AG20443 (cell line): ENCODE measurements around the gene USP31.
A peak's percentile ranks its signal among the peaks of the same experiment; 100 is the strongest.

ENCODE experiments used
- DNase-seq: peaks from one replicate; pipeline ENCODE4 v3.0.0; 2012; ENCODE audit warnings: low spot score, mixed read lengths

The USP31 gene

GRCh38 chr16:23132775-23133463 lies 16.3 kb downstream of the USP31 start:
- DNase-seq = peak; percentile 41

DNA sequence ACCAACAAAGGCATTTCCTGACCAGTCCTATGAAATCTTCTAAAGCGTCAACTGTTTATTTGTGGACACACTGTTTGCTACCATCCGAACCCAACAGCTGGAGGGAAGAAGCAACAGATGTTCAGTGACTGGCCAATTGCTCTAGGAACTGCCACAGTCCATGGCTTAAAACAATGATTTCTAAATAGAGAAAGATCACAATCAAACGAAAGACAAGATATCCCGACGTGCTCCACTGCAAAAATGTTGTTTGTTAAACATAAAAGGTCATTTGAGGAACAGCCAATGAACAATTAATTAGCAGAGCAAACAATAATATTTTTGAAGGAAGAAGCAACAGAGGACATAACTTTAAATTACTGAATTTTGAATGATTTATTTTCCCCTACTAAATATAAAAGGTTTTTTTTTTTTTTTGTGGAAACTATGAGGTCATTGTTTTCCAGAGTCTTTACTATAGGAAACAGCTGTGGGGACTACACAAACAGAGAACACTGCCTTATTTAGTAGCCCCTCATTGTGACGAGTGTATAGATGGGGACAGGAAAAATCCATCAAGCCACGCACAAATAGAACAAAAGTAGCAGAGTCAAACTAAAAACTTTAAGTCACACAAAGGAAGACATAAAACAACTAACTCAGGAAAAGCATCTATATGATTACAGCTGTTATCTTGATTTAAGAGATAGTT lies 17.2 kb downstream of the USP31 start:
- DNase-seq = no peak

DNA sequence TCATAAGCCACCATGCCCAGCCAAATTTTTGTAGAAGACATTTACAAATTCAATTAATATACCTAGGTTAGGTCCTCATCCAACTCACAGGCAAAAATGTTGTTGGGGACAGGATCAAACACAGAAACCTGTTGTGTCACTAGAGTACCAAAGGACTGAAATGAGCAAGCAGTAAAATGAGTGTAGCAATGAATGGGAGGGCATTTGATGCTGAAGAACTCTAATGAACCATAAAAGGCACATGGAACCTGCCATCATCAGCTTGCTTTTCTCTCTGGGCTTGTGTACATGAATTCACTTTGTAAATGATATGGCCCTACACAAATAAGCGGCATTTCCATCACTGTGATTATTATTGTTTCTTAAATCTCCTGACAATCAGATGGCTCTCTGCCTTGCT lies 17.8 kb downstream of the USP31 start:
- DNase-seq = no peak

GRCh38 chr16:23131036-23131435 lies 18.2 kb downstream of the USP31 start:
- no peak for DNase-seq

- no peak for DNase-seq
Observed at GRCh38 chr16:23129686-23130085, 19.6 kb downstream of the USP31 start.

GRCh38 chr16:23128056-23128455 lies 21.2 kb downstream of the USP31 start:
- DNase-seq = peak; percentile 18

GRCh38 chr16:23125277-23125676 lies 24.0 kb downstream of the USP31 start:
- DNase-seq = no peak

DNA sequence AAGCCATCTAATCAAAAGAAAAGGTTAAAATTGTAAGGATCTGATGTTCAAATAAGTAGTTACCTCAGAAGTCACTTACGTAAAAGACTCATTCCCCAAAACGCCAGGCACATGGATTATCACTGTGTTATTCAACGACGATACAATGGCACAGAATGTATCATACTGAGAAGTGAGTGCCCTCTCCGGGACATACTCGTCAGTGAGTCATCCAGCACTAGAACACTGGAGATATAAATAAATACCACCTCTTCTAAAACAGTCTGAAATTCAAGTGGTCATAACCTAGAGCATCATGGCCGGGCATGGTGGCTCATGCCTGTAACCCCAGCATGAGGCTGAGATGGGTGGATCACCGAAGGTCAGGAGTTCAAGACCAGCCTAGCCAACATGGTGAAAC lies 24.9 kb downstream of the USP31 start:
- DNase-seq = peak; percentile 46

DNA sequence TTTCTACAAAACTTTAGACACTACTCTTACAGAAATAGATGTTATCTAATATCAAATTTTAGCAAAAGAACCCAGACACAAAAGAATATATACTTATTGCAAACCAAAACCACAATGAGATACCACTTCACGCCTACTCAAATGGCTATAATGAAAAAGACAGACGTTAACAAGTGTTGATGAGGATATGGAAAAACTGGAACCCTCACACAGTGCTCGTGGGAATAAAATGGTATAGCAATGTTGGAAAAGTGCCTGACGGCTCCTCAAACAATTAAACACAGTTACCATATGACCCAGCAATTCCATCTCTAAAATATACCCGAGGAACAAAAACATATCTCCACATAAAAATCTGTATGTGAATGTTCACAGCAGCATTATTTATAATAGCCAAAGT lies 27.1 kb downstream of the USP31 start:
- no peak for DNase-seq

GRCh38 chr16:23121024-23121423 lies 28.2 kb downstream of the USP31 start:
- peak; percentile 18 for DNase-seq

GRCh38 chr16:23120562-23120961 lies 28.7 kb downstream of the USP31 start:
- DNase-seq = no peak

- DNase-seq = peak; percentile 53
Observed at GRCh38 chr16:23119570-23119969, 29.7 kb downstream of the USP31 start.

DNA sequence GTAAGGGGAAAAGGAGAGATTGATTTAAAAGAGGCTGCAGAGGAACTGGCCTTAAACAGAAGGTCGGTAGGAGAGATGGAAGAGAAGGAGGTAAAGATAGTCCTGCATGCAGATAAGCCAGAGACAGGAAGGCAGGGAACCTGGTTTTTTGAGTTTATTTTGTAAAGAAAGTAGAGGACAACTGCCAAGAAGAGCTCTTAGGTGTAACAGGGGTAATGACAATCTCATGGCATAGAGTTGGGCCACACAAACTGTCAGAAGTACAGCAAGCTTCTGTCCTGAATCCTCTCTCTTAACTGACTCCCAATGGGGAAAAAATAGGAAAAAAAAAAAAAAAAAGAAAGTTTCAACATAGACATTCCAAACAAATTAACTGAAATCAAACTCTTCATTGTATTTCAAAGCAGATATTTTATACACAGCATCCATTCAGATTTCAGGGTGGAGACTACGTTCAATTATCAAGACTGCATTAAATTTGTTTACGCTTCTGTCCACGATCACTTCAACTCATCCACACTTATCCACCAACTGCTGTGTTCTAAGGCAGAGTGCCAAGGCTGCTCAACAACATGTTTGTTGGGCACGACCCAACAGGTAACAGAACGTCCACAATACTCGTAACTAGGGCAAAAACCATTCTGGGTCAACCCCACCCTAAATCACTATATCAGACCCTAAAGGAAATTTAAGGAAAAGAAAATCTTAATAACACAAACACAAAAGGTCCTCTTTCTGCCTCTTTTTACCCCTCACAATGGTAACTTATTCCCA lies 34.9 kb downstream of the USP31 start:
- DNase-seq = no peak

- no peak for DNase-seq
Observed at GRCh38 chr16:23113185-23113584, 36.1 kb downstream of the USP31 start.

DNA sequence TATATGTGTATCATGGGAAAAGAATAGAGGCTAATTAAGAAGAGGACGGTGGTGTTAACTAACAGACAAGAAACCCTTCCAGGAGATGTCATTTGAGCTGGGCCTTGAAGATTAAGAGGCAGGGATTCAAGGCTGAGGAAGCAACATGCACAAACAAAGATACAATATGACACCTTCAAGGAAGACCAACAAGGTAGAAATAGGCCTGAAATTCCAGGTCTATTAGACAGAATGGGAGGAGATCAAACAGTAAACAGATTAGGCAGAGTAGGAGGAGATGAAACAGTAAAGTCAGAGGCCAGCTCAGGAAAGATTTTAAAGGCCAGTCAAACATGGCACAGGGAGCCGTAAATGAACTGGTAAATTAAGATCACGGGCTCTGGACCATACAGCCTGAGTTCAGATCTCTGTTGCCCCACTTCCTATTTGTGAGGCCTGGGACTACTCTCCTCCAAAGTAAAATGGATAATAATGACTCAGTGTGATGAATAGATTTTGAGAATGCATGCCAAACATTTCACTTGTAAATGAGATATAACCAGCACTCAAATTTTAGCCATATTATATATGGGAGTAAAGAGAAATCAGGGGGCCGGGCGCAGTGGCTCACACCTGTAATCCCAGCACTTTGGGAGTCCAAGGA lies 38.9 kb downstream of the USP31 start:
- no peak for DNase-seq

DNA sequence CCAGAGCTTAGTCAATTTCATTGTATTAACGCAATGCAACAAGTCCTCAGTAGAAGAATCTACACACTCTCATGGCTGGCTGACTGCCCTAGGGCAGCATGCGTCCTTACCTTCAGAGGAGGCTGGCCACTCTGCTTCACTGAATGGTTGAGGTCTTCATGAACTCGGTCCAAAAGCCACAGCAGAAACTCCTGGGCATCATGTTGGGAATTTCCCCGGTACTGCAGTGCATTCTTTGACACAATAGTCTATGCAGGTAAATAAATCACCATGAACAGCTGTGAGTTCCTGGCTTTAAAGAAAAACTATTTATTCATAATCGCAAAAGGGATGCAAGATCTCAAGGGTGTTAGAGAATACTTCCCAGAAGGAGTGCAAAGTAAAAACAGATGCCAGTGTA lies 41.3 kb downstream of the USP31 start:
- no peak for DNase-seq

DNA sequence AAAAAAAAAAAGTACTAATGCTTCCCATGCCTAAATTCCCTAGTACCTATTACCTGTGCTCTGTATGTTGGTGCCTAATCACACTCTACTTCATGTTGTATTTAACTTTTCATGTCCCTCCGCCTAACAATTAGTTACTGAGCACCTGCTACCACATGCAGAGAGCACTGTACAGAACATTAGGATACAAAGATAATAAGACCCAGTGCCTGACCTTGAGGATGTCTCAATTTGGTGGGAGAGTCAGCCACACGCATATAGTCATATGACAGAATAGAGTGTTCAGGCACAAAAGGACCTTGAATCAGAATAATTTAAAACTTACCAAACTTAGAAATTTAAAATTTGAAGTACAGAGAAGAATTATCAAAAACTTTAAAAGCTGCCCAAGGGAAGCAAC lies 42.1 kb downstream of the USP31 start:
- DNase-seq = no peak

DNA sequence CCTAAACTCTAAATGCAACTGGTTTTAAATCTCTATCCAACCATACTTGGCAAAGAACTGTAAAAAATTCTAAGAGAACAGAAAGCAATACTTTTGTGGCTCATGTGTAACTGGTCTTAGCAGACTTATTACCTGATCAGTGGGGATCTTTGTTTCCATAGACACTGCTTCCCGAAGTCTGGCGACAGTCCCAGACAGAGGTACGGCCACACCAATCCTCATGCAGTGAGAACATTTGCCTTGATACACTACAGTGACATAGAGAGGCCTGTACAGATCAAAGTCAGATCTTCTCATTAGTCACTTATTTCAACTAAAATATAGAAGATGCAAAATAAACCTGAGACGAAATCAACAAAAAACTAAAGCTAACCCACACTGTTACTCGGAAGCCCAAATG lies 43.9 kb downstream of the USP31 start:
- no peak for DNase-seq

- DNase-seq = no peak
Observed at GRCh38 chr16:23104032-23104955, 45.0 kb downstream of the USP31 start.

DNA sequence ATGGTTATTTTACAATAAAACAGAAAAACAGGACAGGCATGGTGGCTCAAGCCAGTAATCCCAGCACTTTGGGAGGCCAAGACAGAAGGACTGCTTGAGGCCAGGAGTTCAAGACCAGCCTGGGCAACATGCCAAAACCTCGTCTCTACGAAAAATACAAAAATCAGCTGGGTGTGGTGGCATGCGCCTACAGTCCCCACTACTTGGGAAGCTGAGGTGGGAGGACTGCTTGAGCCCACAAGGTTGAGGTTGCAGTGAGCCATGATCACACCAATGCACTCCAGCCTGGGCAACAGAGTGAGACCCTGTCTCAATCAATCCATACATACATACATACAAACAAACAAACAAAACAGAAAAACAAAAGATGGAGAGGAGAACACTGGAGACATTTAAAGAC lies 45.6 kb downstream of the USP31 start:
- DNase-seq = no peak

DNA sequence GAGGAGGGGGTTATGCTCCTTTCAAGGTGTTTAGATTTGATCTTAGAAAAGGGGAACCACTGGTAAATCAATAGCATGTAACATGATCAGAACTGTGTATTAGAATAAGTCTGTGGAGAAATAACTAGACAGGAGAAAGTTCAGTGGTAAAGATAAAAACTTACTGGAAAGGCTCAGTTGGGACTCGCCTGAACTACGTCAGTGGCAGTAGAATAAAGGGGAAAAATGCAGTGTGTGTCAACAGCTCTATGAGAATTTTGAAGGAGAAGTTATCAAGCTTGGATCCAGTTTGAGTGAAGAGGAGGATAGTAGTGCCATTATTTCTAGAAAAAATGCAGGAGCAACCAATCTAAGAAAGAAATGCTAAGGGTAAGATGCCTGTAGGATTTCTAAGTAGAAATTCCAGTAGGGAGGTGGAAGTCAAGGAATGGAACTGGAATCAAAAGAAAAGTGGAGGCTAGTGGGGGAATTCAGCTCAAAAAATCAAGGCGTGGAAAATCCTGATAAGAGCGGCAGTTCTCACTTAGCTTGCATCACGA lies 48.2 kb downstream of the USP31 start:
- no peak for DNase-seq
